Left lung (tissue), 10 donors: Measurements from ENCODE around the gene ESYT2. TPM values are rescaled to one million over a fixed set of nuclear protein-coding genes. Genes with fewer than 3 reads are reported as not detected.

Experiments used
- ATAC-seq: fragments of 200-7000 bp; cut with Tn5 transposase; one replicate; pipeline ENCODE4 v1.9.1; 2020; ENCODE audit warnings: moderate library complexity
- DNase-seq, 4 donors: peaks; one replicate each; pipeline ENCODE4 v3.0.0-alpha.2; 2013 to 2020
- H3K27ac ChIP-seq, 2 donors: fragments of 200-600 bp; sonication (generic) in 1 of 2; one replicate each; pipeline versions ENCODE4 v1.5.0 to v1.8.0; 2020 to 2021
- H3K27me3 ChIP-seq, 2 donors: fragments of 200-600 bp; sonication (generic) in 1 of 2; one replicate each; pipeline versions ENCODE4 v1.5.0 to v1.8.0; 2020 to 2021
- H3K36me3 ChIP-seq, 2 donors: fragments of 200-600 bp; sonication (generic) in 1 of 2; one replicate each; pipeline versions ENCODE4 v1.5.0 to v1.8.0; 2020 to 2021
- H3K4me1 ChIP-seq, 2 donors: fragments of 200-600 bp; one replicate each; pipeline ENCODE4 v1.8.0; 2021
- H3K4me3 ChIP-seq, 2 donors: fragments of 200-600 bp; sonication (generic) in 1 of 2; one replicate each; pipeline versions ENCODE4 v1.5.0 to v1.8.0; 2020 to 2021; ENCODE audit warnings: mild to moderate bottlenecking in 1 of 2
- H3K9me3 ChIP-seq, 2 donors: fragments of 200-600 bp; sonication (generic) in 1 of 2; one replicate each; pipeline versions ENCODE4 v1.5.0 to v1.8.0; 2020 to 2021
- intact Hi-C, 2 donors: fragments of 100-400 bp; cut with DNase I; formaldehyde crosslinking; loops; one replicate each; pipeline versions ENCODE4 v1.11.2 to v1.14.2; 2022
- polyA plus RNA-seq, 6 donors: library from polyadenylated mRNA; unstranded; fragments of 120-200 nt; gene quantifications; one replicate each; pipeline ENCODE4 v1.2.1, GENCODE V29; 2013; ENCODE audit not compliant: insufficient read length in 6 of 6
- total RNA-seq, 2 donors: library from RNA; stranded (reverse); fragmentation: NEBNext Ultra II Directional; extraction: Animal tissue kit (Norgen Biotek cat#: 25700); gene quantifications; one replicate each; pipeline ENCODE4 v1.2.1, GENCODE V29; 2021
- TF ChIP-seq, protein P1 (sequence below), 2 donors: fragments of 200-600 bp; sonication (generic) in 1 of 2; IDR thresholded peaks; one replicate each; pipeline versions ENCODE4 v1.5.0 to v1.8.0; 2021; ENCODE audit warnings: antibody characterized with exemption in 2 of 2
- donor health status: DM: no; HTN: yes; CAD: no.
- donor health status: DM: no; HTN: no; CAD: no.

The ESYT2 gene
- total and polyA plus RNA-seq, 8 donors, result 38.3 to 75.7 (median 43.3) TPM

DNA sequence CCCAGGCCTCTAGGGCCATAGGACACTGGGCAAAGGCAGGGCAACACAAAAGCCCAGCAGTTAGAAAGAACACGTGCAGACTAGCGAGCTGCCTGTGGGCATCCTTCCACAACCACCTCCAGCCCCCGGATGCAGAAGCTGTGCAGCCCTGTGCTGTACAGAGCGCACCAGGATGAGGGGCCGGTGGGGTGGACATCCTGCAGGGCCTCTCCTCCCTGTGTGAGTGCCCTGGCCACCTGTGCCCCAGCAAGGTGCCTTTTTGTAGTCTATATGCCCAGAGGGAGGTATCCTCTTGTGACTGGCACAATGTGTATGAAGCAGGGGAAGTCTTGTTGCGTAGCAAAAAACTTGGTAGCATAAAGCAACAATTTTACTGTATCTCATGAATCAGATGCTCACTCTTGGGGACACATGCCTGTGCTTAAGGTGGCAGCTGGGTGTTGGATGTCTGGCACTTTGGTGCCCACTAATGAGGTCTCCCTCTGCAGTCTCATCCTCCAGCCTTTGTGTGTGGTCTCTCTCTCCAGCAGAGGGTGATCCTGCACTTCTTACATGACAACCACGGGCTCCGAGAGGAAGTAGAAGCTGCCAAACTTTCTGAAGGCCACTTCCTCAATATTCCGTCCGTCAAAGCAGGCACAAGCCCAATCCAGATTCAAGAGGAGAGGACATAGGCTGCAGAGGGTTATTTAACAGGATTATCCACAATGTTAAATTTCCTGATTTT, 133.4 kb downstream of the ESYT2 start:
- H3K4me3 ChIP-seq, result no peak overlapping the region
- no peaks in the 10 kb centered on the region for H3K27me3 ChIP-seq
- H3K27ac ChIP-seq, result peak overlapping the region in 1 of 2 donors; percentile 1
- DNase-seq, result peak in 3 of 4 donors; percentile 51 to 85 (median 62)
- H3K9me3 ChIP-seq, result no peaks in the 10 kb centered on the region
- intact Hi-C loops, result loop anchor here in 1 of 2 donors (5.0 kb wide), 1 partner anchor 281 kb away; no protein-coding TSS in a partner anchor
- H3K36me3 ChIP-seq, result peaks cover 0 to 9% of the 10 kb centered on the region in 2 donors
- ATAC-seq, result peak; percentile 99
- TF ChIP-seq, protein P1, sequence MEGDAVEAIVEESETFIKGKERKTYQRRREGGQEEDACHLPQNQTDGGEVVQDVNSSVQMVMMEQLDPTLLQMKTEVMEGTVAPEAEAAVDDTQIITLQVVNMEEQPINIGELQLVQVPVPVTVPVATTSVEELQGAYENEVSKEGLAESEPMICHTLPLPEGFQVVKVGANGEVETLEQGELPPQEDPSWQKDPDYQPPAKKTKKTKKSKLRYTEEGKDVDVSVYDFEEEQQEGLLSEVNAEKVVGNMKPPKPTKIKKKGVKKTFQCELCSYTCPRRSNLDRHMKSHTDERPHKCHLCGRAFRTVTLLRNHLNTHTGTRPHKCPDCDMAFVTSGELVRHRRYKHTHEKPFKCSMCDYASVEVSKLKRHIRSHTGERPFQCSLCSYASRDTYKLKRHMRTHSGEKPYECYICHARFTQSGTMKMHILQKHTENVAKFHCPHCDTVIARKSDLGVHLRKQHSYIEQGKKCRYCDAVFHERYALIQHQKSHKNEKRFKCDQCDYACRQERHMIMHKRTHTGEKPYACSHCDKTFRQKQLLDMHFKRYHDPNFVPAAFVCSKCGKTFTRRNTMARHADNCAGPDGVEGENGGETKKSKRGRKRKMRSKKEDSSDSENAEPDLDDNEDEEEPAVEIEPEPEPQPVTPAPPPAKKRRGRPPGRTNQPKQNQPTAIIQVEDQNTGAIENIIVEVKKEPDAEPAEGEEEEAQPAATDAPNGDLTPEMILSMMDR (IDR thresholded peaks at IDR 0.05), result peak; percentile 51 to 67
- H3K4me1 ChIP-seq, result peaks cover 5 to 9% of the 10 kb centered on the region in 2 donors

DNA sequence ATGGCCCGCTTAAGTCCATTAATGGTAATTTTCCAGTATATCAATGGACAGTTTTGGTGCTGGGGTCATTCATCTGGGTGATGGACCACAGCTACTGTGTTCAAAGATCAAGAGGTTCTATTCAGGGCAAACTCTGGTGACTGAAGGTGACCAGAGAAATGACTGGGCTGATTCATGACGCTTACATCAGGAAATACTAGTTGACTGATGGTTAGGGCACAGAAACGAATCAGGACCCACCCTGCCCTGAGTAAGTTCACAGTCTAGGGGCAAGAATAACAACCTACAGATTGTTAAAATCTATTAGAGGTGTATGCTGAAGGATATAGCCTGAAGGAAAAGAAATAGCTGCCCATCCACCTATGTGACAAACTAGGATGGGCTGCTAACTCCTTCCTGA, 134.3 kb downstream of the ESYT2 start:
- Histone ChIP-seq H3K4me1 (peaks cover 5 to 9% of the 10 kb centered on the region in 2 donors), H3K9me3 (no peaks in the 10 kb centered on the region), H3K36me3 (peaks cover 0 to 9% of the 10 kb centered on the region in 2 donors), H3K27me3 (no peaks in the 10 kb centered on the region), H3K4me3 (no peak overlapping the region), H3K27ac (no peak overlapping the region)
- no peak for DNase-seq
- no peak for ATAC-seq
- intact Hi-C loops, result loop anchor here in 1 of 2 donors (5.0 kb wide), 1 partner anchor 282 kb away; no protein-coding TSS in a partner anchor
- TF ChIP-seq, protein P1 (IDR thresholded peaks at IDR 0.05), result no peak

DNA sequence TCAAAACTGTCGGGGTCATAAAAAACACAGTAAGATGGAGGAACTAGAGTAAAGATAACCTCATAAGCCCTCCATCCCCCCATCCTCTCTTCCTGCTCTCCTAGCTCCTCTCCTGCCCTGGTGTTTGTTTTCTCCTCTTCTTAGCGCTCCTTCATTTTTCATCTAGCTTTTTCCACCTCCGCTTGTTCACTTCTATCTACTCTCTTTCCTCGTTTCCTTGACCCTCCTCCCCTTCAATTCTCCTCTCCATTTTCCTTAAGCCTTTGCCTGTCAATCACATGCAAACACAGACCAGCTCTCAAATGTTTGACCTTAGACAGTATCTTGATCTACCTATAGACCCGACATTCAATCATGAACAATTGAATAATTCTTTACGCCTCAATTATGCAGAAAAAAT, 134.7 kb downstream of the ESYT2 start:
- intact Hi-C loops, result loop anchor here in 1 of 2 donors (5.0 kb wide), 1 partner anchor 283 kb away; no protein-coding TSS in a partner anchor
- ATAC-seq (no peak), DNase-seq (no peak)
- TF ChIP-seq, protein P1 (IDR thresholded peaks at IDR 0.05), result no peak
- no peaks in the 10 kb centered on the region for H3K27me3 ChIP-seq
- peaks cover 0 to 9% of the 10 kb centered on the region in 2 donors for H3K36me3 ChIP-seq
- H3K4me1 ChIP-seq, result peaks cover 5 to 9% of the 10 kb centered on the region in 2 donors
- H3K27ac ChIP-seq, result no peak overlapping the region
- H3K9me3 ChIP-seq, result no peaks in the 10 kb centered on the region
- no peak overlapping the region for H3K4me3 ChIP-seq

DNA sequence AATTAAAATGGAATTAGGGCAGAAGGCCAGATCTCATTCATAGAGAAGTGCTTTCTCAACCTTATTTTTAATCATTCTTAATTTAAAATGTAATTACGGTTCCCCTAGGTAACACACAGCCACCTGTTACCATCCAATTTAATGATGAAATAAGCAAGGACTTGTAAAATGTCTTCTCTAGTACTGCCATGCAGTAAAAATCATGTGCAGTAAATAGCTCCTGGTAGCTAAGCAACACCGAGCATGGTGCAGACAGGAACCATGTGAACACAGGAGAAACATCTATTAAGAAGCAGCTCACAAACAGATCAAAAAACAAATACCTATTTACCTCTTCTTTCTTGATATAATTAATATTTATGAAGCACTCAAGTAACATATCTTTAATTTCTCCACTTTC, 139.8 kb downstream of the ESYT2 start:
- H3K27me3 ChIP-seq, result no peaks in the 10 kb centered on the region
- no peak overlapping the region for H3K4me3 ChIP-seq
- no peak overlapping the region for H3K27ac ChIP-seq
- H3K4me1 ChIP-seq, result no peaks in the 10 kb centered on the region
- peaks cover 0 to 50% of the 10 kb centered on the region in 2 donors for H3K36me3 ChIP-seq
- no peaks in the 10 kb centered on the region for H3K9me3 ChIP-seq
- DNase-seq, result no peak
- TF ChIP-seq, protein P1 (IDR thresholded peaks at IDR 0.05), result no peak
- intact Hi-C loops, result no loop called here
- ATAC-seq, result no peak

DNA sequence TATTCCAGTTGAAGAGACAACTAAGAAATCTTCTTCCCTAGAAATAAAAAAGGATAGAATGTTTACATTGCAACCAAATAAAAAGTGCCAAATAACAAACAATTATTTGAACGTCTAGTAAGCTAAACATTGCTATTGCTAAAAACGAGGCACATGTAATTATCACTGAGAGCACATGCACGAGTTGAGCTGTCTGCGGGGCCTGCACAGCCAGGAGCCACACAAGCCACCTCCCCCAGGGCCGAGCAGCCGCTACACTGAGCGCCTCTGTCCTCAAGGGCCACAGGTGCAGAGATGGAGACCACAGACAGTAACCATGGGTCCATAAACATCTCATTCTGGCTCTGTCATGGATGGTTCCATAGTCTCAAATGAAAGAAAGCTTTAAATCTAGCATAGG, 141.9 kb downstream of the ESYT2 start:
- peaks cover 0 to 66% of the 10 kb centered on the region in 2 donors for H3K36me3 ChIP-seq
- H3K27me3 ChIP-seq, result no peaks in the 10 kb centered on the region
- no peak for DNase-seq
- no peak overlapping the region for H3K4me3 ChIP-seq
- no peaks in the 10 kb centered on the region for H3K4me1 ChIP-seq
- no peaks in the 10 kb centered on the region for H3K9me3 ChIP-seq
- TF ChIP-seq, protein P1 (IDR thresholded peaks at IDR 0.05), result no peak
- no peak overlapping the region for H3K27ac ChIP-seq
- ATAC-seq, result no peak
- intact Hi-C loops, result no loop called here
